Mucosa of rectum (tissue), 2 donors: ENCODE data around the gene ERICH3.

Experiments
- H3K27ac ChIP-seq, 2 donors: one replicate each; pipeline ENCODE4 v1.7.0; 2013; ENCODE audit warnings: inconsistent platforms in 2 of 2, low read depth in 2 of 2, low read length in 2 of 2
- H3K27me3 ChIP-seq, 2 donors: one replicate each; pipeline ENCODE4 v1.7.0; 2013; ENCODE audit warnings: low read length in 2 of 2; ENCODE audit not compliant: control insufficient read depth in 2 of 2, insufficient read depth in 2 of 2
- H3K36me3 ChIP-seq, 2 donors: one replicate each; pipeline ENCODE4 v1.7.0; 2013; ENCODE audit warnings: low read length in 2 of 2; ENCODE audit not compliant: control insufficient read depth in 2 of 2, insufficient read depth in 2 of 2
- H3K4me1 ChIP-seq, 2 donors: one replicate each; pipeline ENCODE4 v1.7.0; 2013; ENCODE audit warnings: low read length in 2 of 2, mild to moderate bottlenecking in 1 of 2; ENCODE audit not compliant: control insufficient read depth in 2 of 2, insufficient read depth in 2 of 2
- H3K4me3 ChIP-seq, 2 donors: one replicate each; pipeline ENCODE4 v1.7.0; 2013; ENCODE audit warnings: low read length in 2 of 2
- H3K9ac ChIP-seq, 2 donors: one replicate each; pipeline ENCODE4 v1.7.0; 2013; ENCODE audit warnings: low read length in 2 of 2, low read depth in 1 of 2, mild to moderate bottlenecking in 1 of 2
- H3K9me3 ChIP-seq, 2 donors: one replicate each; pipeline ENCODE4 v1.7.0; 2013; ENCODE audit warnings: low read length in 2 of 2; ENCODE audit not compliant: control insufficient read depth in 2 of 2
- donor health status: healthy.
- donor health status: Normal muscosa, but diverticular disease.

ERICH3 gene

DNA sequence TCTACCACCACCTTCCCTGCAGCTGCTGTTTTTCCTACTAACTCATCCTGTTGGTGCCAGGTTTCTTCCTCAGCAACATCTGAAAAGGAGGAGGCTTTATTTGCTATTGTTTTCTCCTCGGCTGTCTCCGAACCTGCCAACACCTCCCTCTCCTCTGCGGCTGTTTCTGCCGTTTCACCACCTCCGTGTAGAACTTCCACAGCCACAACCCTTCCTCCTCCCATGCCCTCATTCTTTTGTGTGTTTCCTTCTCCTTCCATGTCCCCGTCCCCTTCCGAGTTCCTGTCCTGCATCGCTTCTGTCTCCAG lies 102.1 kb downstream of the ERICH3 start:
- no peaks in the 10 kb centered on the region for H3K4me1 ChIP-seq
- H3K9me3 ChIP-seq = no peaks in the 10 kb centered on the region
- H3K36me3 ChIP-seq = no peaks in the 10 kb centered on the region
- H3K9ac ChIP-seq = no peak overlapping the region
- H3K4me3 ChIP-seq = no peak overlapping the region
- no peaks in the 10 kb centered on the region for H3K27me3 ChIP-seq
- no peak overlapping the region for H3K27ac ChIP-seq

DNA sequence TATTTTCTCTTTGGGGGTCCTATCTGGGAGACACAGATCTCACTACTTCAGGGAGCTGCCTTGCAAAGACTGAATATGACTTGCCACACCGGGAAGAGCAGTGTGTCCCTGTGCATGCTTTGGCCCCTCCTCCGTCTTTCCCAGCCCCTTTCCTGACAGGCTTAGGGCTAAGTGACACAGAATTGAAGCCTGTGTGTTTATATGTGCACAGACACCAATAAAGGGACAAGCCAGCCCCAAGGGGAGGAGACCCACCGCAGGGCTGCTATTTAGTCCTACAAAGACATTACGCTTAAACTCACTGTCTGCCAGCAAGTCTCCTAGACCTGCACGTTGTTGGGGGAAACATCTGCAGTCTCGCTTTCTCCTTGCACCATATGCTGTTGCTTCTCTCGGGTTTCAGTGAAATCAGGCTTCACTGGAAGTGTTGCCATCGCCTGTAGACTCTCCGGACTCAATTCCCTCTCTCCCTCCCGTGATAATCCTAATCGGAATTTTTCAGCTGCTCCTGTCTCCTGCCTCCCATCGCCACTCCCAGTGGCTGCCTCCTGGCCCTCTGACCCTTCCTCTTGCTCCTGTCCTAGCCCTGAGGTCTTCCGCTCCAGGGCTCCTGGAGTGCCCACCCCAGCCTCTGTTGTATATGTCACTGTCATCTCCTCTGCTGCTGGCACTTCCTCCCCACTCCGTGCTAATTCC lies 102.6 kb downstream of the ERICH3 start:
- no peaks in the 10 kb centered on the region for H3K36me3 ChIP-seq
- no peaks in the 10 kb centered on the region for H3K4me1 ChIP-seq
- H3K4me3 ChIP-seq = no peak overlapping the region
- no peaks in the 10 kb centered on the region for H3K27me3 ChIP-seq
- H3K9me3 ChIP-seq = no peaks in the 10 kb centered on the region
- H3K27ac ChIP-seq = no peak overlapping the region
- H3K9ac ChIP-seq = no peak overlapping the region

DNA sequence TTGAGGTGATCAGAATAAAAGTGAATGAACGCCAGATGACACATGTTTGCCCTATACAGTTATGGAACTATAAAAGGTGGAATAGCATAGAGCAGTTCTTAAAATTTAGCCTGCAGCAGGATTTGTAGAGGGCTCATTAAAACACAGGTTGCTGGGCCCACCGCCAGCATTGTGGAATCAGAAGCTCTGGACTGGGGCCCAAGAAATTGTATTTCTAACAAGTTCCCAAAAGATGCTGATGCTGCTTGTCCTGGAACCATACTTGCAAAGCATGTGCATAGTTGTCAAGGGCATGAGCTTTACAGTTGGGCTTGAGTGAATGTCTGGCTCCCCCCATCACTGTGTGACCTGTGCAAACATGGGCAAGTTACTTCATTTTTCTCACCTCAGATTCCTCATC lies 123.7 kb downstream of the ERICH3 start:
- no peaks in the 10 kb centered on the region for H3K27me3 ChIP-seq
- H3K27ac ChIP-seq = no peak overlapping the region
- no peaks in the 10 kb centered on the region for H3K9me3 ChIP-seq
- no peak overlapping the region for H3K9ac ChIP-seq
- H3K36me3 ChIP-seq = no peaks in the 10 kb centered on the region
- no peaks in the 10 kb centered on the region for H3K4me1 ChIP-seq
- H3K4me3 ChIP-seq = no peak overlapping the region

DNA sequence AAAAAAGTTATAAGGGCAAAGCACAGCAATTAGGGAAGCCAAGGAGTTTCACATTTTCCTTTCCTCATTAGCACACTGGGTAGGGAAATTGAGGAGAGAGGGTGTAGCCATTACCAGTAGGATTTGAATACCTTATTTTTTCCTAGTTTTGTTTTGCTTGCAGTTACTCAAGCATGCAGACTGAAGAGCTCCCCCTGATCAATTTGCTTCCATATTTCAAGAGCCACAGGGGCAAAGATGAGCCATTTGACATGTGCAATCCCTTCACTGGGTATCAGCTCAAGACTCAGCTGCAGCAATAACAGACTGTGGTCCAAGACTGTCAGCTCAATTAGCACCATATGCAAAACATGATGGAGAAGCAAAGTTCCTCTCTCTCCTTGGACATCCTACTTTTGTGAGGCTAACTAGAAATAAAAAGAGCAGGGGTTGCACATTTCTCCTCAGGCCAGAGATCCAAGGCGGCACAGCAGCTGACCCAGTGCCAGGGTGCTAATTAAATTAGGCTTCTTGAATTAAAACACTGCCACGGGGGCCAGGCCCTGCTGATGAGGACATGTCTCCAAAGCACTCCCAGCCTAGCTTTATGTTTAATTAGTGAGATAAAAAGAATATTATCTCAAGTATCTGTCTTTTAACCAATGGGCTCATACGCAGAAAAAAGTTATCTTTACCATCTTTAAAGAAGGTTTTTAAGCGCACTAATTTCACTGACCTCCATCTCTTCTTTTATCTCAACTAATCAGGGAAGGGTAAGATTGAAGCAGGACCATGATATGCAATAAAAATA lies 124.4 kb downstream of the ERICH3 start:
- H3K9ac ChIP-seq = no peak overlapping the region
- H3K27ac ChIP-seq = no peak overlapping the region
- no peaks in the 10 kb centered on the region for H3K36me3 ChIP-seq
- no peaks in the 10 kb centered on the region for H3K4me1 ChIP-seq
- no peaks in the 10 kb centered on the region for H3K9me3 ChIP-seq
- H3K27me3 ChIP-seq = no peaks in the 10 kb centered on the region
- H3K4me3 ChIP-seq = no peak overlapping the region

DNA sequence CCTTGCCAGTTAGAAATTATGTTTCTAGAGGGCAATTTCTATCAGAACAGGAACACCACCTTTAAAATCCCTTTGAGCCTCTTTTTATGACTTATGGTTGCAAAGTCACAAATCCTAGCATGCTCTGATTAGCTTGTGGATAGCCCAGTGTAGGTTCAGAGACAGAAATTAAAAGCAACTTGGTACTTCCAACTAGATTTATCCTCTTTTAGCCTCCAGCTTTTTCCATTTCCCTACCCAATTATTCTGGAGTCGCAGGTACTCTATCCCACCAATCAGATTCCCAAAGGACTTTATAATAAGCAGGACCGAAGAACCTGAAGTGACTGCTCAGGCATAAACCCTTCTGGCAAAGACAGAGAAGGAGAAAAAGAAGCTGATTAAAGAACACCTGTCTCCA lies 127.8 kb downstream of the ERICH3 start:
- no peaks in the 10 kb centered on the region for H3K36me3 ChIP-seq
- no peaks in the 10 kb centered on the region for H3K4me1 ChIP-seq
- H3K9me3 ChIP-seq = no peaks in the 10 kb centered on the region
- no peaks in the 10 kb centered on the region for H3K27me3 ChIP-seq
- no peak overlapping the region for H3K27ac ChIP-seq
- H3K4me3 ChIP-seq = no peak overlapping the region
- H3K9ac ChIP-seq = no peak overlapping the region

DNA sequence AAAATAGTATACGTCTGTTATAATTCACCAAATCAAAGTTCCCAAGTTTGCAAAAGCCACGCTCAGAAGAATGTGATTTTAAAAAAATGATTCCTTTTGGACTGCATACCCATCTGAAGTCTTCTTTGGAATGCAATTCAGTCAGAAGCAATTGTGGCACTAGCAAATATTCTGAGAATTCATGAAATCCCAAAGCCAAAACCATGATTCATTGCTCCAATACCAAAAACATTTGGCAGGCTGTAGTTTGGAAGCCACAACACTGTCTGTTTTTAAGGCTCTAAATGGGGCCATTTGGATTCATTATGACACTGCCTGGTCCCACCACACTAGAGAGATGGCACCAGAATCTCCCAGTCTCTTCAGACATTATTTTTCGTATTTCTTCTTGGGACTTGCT lies 139.4 kb downstream of the ERICH3 start:
- no peaks in the 10 kb centered on the region for H3K9me3 ChIP-seq
- H3K9ac ChIP-seq = no peak overlapping the region

DNA sequence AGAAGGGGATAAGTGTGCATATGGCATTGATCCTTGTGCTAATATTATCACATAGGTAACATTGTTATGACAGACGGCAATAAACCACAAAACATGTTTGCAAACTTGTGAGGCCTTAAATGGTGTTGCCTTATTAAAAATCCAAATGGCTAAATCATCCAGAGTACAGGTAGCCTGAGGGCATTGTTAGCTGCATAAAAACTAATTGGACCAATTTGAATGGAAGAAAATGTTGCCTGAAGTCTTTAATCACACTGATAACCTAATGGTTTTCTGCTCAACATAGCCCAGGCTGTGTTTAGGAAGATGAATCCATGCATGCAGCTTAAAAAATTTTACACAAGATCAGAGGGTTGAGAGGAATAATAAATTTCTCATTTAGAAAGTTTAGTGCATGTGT lies 141.8 kb downstream of the ERICH3 start:
- Histone ChIP-seq H3K9ac (no peak overlapping the region), H3K36me3 (no peaks in the 10 kb centered on the region), H3K4me1 (no peaks in the 10 kb centered on the region), H3K9me3 (no peaks in the 10 kb centered on the region), H3K27ac (no peak overlapping the region), H3K4me3 (no peak overlapping the region), H3K27me3 (no peaks in the 10 kb centered on the region)

More for the DNA sequence above, 139.4 kb downstream of the ERICH3 start:
- no peaks in the 10 kb centered on the region for H3K27me3 ChIP-seq
- H3K4me1 ChIP-seq = no peaks in the 10 kb centered on the region
- no peak overlapping the region for H3K27ac ChIP-seq
- H3K36me3 ChIP-seq = no peaks in the 10 kb centered on the region
- no peak overlapping the region for H3K4me3 ChIP-seq

DNA sequence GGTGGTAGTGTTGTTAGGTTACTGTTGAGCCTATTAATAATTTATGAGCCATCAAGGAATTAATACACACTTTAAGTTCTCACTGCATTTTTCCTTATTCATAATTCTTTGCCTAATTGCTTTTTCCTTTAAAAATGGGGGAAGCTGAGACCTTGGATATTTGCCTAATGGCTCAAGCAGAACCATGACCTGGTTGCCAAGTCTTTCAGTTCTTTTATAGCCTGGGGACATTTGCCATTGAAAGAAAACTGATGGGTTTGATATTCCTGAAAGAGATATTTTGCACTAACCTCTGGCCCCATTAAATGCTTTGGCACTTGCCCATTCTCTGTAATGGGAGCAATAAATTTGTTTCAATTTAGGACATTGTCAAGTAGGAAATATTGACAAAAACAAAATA lies 142.7 kb downstream of the ERICH3 start:
- H3K4me3 ChIP-seq = no peak overlapping the region
- H3K27me3 ChIP-seq = no peaks in the 10 kb centered on the region

DNA sequence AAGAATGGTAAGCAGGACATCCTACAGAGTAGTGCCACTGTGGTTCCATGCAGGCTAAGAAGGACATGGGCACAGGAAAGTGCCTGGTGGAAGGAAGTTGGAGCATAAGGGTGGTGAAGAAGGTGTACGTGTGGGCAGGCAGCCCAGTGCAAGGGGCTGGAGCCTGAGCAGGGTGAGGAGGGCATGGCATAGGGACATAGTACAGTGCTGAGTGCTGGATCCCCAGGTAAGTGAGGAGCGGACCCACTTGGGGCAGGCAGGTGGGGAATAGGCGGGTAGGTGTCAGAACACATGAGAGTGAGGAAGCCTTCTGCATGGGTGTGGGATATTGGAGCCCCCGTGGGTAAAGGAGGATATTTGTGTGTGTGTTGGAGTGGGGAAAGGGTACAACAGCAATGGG lies 145.5 kb downstream of the ERICH3 start:
- Histone ChIP-seq H3K27ac (no peak overlapping the region), H3K9me3 (no peaks in the 10 kb centered on the region), H3K27me3 (no peaks in the 10 kb centered on the region), H3K9ac (no peak overlapping the region), H3K4me1 (no peaks in the 10 kb centered on the region), H3K4me3 (no peak overlapping the region), H3K36me3 (no peaks in the 10 kb centered on the region)

More for the DNA sequence above, 142.7 kb downstream of the ERICH3 start:
- no peaks in the 10 kb centered on the region for H3K9me3 ChIP-seq
- no peaks in the 10 kb centered on the region for H3K4me1 ChIP-seq
- no peaks in the 10 kb centered on the region for H3K36me3 ChIP-seq
- no peak overlapping the region for H3K9ac ChIP-seq
- no peak overlapping the region for H3K27ac ChIP-seq

DNA sequence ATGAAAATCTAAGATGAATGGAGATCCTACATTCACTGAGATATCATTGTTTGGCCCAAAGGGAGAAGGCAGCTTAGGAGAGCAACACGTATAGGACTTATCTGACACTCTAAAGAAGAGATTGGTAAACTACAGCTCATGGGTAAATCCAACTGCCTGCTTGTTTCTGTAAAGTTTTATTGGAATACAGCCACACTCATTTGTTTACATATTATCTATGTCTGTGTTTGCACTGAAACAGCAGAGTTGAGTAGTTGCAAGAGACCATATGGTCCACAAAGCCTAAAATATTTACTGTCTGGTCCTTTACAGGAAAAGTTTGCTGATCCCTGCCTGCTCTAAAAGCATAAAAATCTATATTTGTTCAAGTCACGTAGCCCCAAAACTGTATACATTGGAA lies 146.9 kb downstream of the ERICH3 start:
- no peak overlapping the region for H3K9ac ChIP-seq

More for the DNA sequence above, 146.9 kb downstream of the ERICH3 start:
- H3K27me3 ChIP-seq = no peaks in the 10 kb centered on the region
- no peaks in the 10 kb centered on the region for H3K9me3 ChIP-seq
- no peaks in the 10 kb centered on the region for H3K4me1 ChIP-seq
- H3K4me3 ChIP-seq = no peak overlapping the region
- H3K27ac ChIP-seq = no peak overlapping the region
- no peaks in the 10 kb centered on the region for H3K36me3 ChIP-seq
